NT2/D1 (cell line): Measurements from ENCODE around the gene RIPOR3.

Experiments
- SUZ12 ChIP-seq: IDR thresholded peaks from 2 replicates; pipeline ENCODE4 v1.6.1; 2011; ENCODE audit not compliant: insufficient read length, insufficient read depth; ENCODE audit errors: extremely low read depth
- YY1 ChIP-seq: IDR thresholded peaks from 2 replicates; pipeline ENCODE4 v1.6.1; 2011; ENCODE audit not compliant: insufficient read length, insufficient read depth

DNA sequence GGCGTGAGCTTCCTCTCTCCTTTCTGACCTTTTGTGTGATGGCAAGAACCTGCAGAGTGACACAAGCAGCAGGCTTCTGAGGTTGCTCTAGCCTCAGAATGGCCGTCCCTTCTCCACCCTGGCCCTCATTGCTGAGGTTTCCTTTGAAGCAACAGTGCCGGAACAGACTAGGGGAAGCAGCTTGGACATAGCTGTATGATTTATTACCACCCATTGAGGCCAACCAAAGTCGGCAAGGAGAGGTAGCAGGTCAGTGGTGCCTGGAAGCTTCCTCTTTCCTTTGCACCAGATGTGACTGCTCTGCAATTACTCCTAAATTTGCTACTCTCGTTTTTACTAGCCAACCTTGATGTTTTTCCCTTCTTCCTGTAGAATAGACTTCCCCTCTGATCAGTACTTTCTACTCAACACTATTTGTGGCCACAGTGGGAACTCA, 149.7 kb downstream of the RIPOR3 start:
- TF ChIP-seq SUZ12 = no peak
- no peak for TF ChIP-seq YY1
